DND-41 (cell line): Measurements from ENCODE around the gene TTC33.

Experiments used
- EZH2 ChIP-seq: IDR thresholded peaks from 3 replicates; pipeline ENCODE4 v1.6.1; 2012; ENCODE audit warnings: borderline replicate concordance, low read depth, mild to moderate bottlenecking, moderate library complexity, low read length, inconsistent platforms; ENCODE audit not compliant: severe bottlenecking
- TF ChIP-seq, protein P1 (sequence below): IDR thresholded peaks from 2 replicates; pipeline ENCODE4 v1.5.1; 2012; ENCODE audit warnings: borderline replicate concordance, low read length, moderate library complexity, mild to moderate bottlenecking; ENCODE audit not compliant: poor library complexity, severe bottlenecking; ENCODE audit errors: extremely low read depth

GRCh38 chr5:40678026-40678425, 77.7 kb downstream of the TTC33 start:
- no peak for TF ChIP-seq EZH2
- TF ChIP-seq, protein P1, sequence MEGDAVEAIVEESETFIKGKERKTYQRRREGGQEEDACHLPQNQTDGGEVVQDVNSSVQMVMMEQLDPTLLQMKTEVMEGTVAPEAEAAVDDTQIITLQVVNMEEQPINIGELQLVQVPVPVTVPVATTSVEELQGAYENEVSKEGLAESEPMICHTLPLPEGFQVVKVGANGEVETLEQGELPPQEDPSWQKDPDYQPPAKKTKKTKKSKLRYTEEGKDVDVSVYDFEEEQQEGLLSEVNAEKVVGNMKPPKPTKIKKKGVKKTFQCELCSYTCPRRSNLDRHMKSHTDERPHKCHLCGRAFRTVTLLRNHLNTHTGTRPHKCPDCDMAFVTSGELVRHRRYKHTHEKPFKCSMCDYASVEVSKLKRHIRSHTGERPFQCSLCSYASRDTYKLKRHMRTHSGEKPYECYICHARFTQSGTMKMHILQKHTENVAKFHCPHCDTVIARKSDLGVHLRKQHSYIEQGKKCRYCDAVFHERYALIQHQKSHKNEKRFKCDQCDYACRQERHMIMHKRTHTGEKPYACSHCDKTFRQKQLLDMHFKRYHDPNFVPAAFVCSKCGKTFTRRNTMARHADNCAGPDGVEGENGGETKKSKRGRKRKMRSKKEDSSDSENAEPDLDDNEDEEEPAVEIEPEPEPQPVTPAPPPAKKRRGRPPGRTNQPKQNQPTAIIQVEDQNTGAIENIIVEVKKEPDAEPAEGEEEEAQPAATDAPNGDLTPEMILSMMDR, result no peak
